ENCODE results near the gene MSTN.

DNA sequence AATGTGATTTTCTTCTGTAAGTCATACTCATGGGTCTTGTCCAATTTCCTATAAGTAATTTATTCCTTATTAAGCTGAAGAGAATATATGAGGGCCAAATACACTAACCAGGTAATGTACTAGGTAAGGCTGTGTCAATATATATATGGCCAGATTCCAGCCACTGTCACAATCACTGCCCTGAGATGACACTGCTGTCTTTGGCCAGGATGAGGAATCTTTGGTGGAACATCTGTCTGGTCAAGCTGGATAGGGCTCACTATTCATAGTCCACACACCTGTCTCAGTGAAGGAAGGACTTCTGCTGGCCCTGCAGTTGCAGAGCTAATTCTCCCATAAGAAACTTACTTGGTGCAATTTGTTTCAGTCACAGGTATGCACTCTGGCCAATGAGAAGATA lies 11.3 kb downstream of the MSTN start:
- TF ChIP-seq, protein P1, sequence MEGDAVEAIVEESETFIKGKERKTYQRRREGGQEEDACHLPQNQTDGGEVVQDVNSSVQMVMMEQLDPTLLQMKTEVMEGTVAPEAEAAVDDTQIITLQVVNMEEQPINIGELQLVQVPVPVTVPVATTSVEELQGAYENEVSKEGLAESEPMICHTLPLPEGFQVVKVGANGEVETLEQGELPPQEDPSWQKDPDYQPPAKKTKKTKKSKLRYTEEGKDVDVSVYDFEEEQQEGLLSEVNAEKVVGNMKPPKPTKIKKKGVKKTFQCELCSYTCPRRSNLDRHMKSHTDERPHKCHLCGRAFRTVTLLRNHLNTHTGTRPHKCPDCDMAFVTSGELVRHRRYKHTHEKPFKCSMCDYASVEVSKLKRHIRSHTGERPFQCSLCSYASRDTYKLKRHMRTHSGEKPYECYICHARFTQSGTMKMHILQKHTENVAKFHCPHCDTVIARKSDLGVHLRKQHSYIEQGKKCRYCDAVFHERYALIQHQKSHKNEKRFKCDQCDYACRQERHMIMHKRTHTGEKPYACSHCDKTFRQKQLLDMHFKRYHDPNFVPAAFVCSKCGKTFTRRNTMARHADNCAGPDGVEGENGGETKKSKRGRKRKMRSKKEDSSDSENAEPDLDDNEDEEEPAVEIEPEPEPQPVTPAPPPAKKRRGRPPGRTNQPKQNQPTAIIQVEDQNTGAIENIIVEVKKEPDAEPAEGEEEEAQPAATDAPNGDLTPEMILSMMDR (IDR thresholded peaks at IDR 0.05; ENCODE audit: insufficient read depth, low read depth, low read length), result no peak
- TF ChIP-seq EZH2 (IDR thresholded peaks at IDR 0.05; ENCODE audit: insufficient read depth, low read length), result no peak
